ENCODE measurements around the gene CORIN. TPM values are rescaled to one million over a fixed set of nuclear protein-coding genes. Genes with fewer than 3 reads are reported as not detected.

Gene CORIN
- total RNA-seq, 1 donor from 2014 or later: not detected

GRCh38 chr4:47801481-47802002, 36.3 kb downstream of the CORIN start:
- H3K4me3 ChIP-seq (ENCODE audit: low read depth, low read length): no peak overlapping the region
- no peak for TF ChIP-seq CTCF (IDR thresholded peaks at IDR 0.05; ENCODE audit: insufficient read depth, low read length, poor library complexity, severe bottlenecking)
- H3K27me3 ChIP-seq (ENCODE audit: control insufficient read depth, insufficient read depth, low read length): no peaks in the 10 kb centered on the region
- no peak for DNase-seq (ENCODE audit: low read depth)
- H3K36me3 ChIP-seq (ENCODE audit: control insufficient read depth, insufficient read depth, low read length): no peaks in the 10 kb centered on the region

GRCh38 chr4:47798165-47798564, 39.7 kb downstream of the CORIN start:
- Histone ChIP-seq H3K27me3 (ENCODE audit: control insufficient read depth, insufficient read depth, low read length) (no peaks in the 10 kb centered on the region), H3K4me3 (ENCODE audit: low read depth, low read length) (no peak overlapping the region)
- no peak for TF ChIP-seq CTCF (IDR thresholded peaks at IDR 0.05; ENCODE audit: insufficient read depth, low read length, poor library complexity, severe bottlenecking)

GRCh38 chr4:47791965-47792364, 45.9 kb downstream of the CORIN start:
- TF ChIP-seq CTCF (IDR thresholded peaks at IDR 0.05; ENCODE audit: insufficient read depth, low read length, poor library complexity, severe bottlenecking): no peak
- no peak for DNase-seq (ENCODE audit: low read depth)
- Histone ChIP-seq H3K27me3 (ENCODE audit: control insufficient read depth, insufficient read depth, low read length) (no peaks in the 10 kb centered on the region), H3K4me3 (ENCODE audit: low read depth, low read length) (no peak overlapping the region), H3K36me3 (ENCODE audit: control insufficient read depth, insufficient read depth, low read length) (no peaks in the 10 kb centered on the region)

More at GRCh38 chr4:47798165-47798564, 39.7 kb downstream of the CORIN start:
- DNase-seq (ENCODE audit: low read depth): no peak
- H3K36me3 ChIP-seq (ENCODE audit: control insufficient read depth, insufficient read depth, low read length): no peaks in the 10 kb centered on the region

GRCh38 chr4:47790105-47790504, 47.8 kb downstream of the CORIN start:
- Histone ChIP-seq H3K4me3 (ENCODE audit: low read depth, low read length) (no peak overlapping the region), H3K27me3 (ENCODE audit: control insufficient read depth, insufficient read depth, low read length) (no peaks in the 10 kb centered on the region), H3K36me3 (ENCODE audit: control insufficient read depth, insufficient read depth, low read length) (no peaks in the 10 kb centered on the region)
- no peak for TF ChIP-seq CTCF (IDR thresholded peaks at IDR 0.05; ENCODE audit: insufficient read depth, low read length, poor library complexity, severe bottlenecking)
- DNase-seq (ENCODE audit: low read depth): no peak

GRCh38 chr4:47788126-47788525, 49.7 kb downstream of the CORIN start:
- no peak for DNase-seq (ENCODE audit: low read depth)
- H3K4me3 ChIP-seq (ENCODE audit: low read depth, low read length): no peak overlapping the region
- no peaks in the 10 kb centered on the region for H3K36me3 ChIP-seq (ENCODE audit: control insufficient read depth, insufficient read depth, low read length)

More at GRCh38 chr4:47788126-47788525, 49.7 kb downstream of the CORIN start:
- TF ChIP-seq CTCF (IDR thresholded peaks at IDR 0.05; ENCODE audit: insufficient read depth, low read length, poor library complexity, severe bottlenecking): no peak
- no peaks in the 10 kb centered on the region for H3K27me3 ChIP-seq (ENCODE audit: control insufficient read depth, insufficient read depth, low read length)
